Stimulated activated naive B cell treated with anti-CD40 and anti-IgM and Interleukin-4, amounts not matched to agents 10 μg/mL and 1 μg/mL and 100 μg/mL, for 72 hours (primary cell): ENCODE measurements around the gene HOXC12.

Experiments used
- ATAC-seq, 2 donors: fragments of 150-1000 bp; cut with Tn5 transposase; replicated peaks; 2 replicates each; pipeline ENCODE4 v1.10.0; 2021; ENCODE audit warnings: moderate library complexity in 1 of 2
- DNase-seq: peaks from one replicate; pipeline ENCODE4 v3.0.0; 2021
- H3K27ac Mint-ChIP-seq: one replicate; pipeline ENCODE4 v1.8.0; 2022; ENCODE audit warnings: mild to moderate bottlenecking, mixed read lengths
- H3K27me3 Mint-ChIP-seq, 2 donors: one replicate each; pipeline ENCODE4 v1.8.0; 2022; ENCODE audit warnings: mixed read lengths in 2 of 2
- H3K36me3 Mint-ChIP-seq, 2 donors: one replicate each; pipeline ENCODE4 v1.8.0; 2022; ENCODE audit warnings: mixed read lengths in 2 of 2, mild to moderate bottlenecking in 1 of 2
- H3K4me1 Mint-ChIP-seq, 2 donors: one replicate each; pipeline ENCODE4 v1.8.0; 2022; ENCODE audit warnings: mixed read lengths in 2 of 2, mild to moderate bottlenecking in 1 of 2
- H3K4me3 Mint-ChIP-seq, 2 donors: one replicate each; pipeline ENCODE4 v1.8.0; 2022; ENCODE audit warnings: mild to moderate bottlenecking in 2 of 2, mixed read lengths in 2 of 2, moderate library complexity in 1 of 2
- H3K9me3 Mint-ChIP-seq, 2 donors: one replicate each; pipeline ENCODE4 v1.8.0; 2022; ENCODE audit warnings: mixed read lengths in 2 of 2, mild to moderate bottlenecking in 1 of 2

The HOXC12 gene

GRCh38 chr12:53984901-53985691 lies 30.4 kb downstream of the HOXC12 start, which contains the start of gene HOXC10:
Gene HOXC10, plus strand, starts transcription at chr12:53985146. Its CDS starts 114 bp downstream, at chr12:53985260.
- Mint-ChIP-seq H3K36me3 (peaks cover 5 to 11% of the 10 kb centered on the region in 2 donors), H3K27me3 (peaks cover 83 to 95% of the 10 kb centered on the region in 2 donors), H3K27ac (peak within 1 kb of the TSS; percentile 93), H3K4me1 (peaks cover 22 to 51% of the 10 kb centered on the region in 2 donors), H3K4me3 (peak within 1 kb of the TSS; percentile 53 to 68), H3K9me3 (peaks cover 0 to 2% of the 10 kb centered on the region in 2 donors)
- no peak for ATAC-seq
- DNase-seq = no peak

- no peak for ATAC-seq
- H3K9me3 Mint-ChIP-seq = peaks cover 0 to 2% of the 10 kb centered on the region in 2 donors
- peaks cover 83 to 95% of the 10 kb centered on the region in 2 donors for H3K27me3 Mint-ChIP-seq
- H3K36me3 Mint-ChIP-seq = peaks cover 5 to 11% of the 10 kb centered on the region in 2 donors
- DNase-seq = no peak
- H3K4me1 Mint-ChIP-seq = peaks cover 26 to 54% of the 10 kb centered on the region in 2 donors
- H3K4me3 Mint-ChIP-seq = peak overlapping the region; percentile 53 to 68
- H3K27ac Mint-ChIP-seq = peak overlapping the region; percentile 93
Observed at GRCh38 chr12:53985692-53985993, 30.9 kb downstream of the HOXC12 start.

GRCh38 chr12:53985994-53986685 lies 31.4 kb downstream of the HOXC12 start:
- Mint-ChIP-seq H3K9me3 (peaks cover 0 to 2% of the 10 kb centered on the region in 2 donors), H3K27me3 (peaks cover 82 to 95% of the 10 kb centered on the region in 2 donors), H3K4me1 (peaks cover 26 to 51% of the 10 kb centered on the region in 2 donors), H3K27ac (peak overlapping the region; percentile 59), H3K4me3 (peak overlapping the region in 1 of 2 donors; percentile 52), H3K36me3 (peaks cover 5 to 11% of the 10 kb centered on the region in 2 donors)
- ATAC-seq (no peak), DNase-seq (no peak)

- no peak for ATAC-seq
- peaks cover 0 to 2% of the 10 kb centered on the region in 2 donors for H3K9me3 Mint-ChIP-seq
- peaks cover 5 to 11% of the 10 kb centered on the region in 2 donors for H3K36me3 Mint-ChIP-seq
- peaks cover 26 to 51% of the 10 kb centered on the region in 2 donors for H3K4me1 Mint-ChIP-seq
- no peak for DNase-seq
- H3K27ac Mint-ChIP-seq = peak overlapping the region; percentile 69
- H3K27me3 Mint-ChIP-seq = peaks cover 81 to 95% of the 10 kb centered on the region in 2 donors
- H3K4me3 Mint-ChIP-seq = no peak overlapping the region
Observed at GRCh38 chr12:53986686-53987483, 32.2 kb downstream of the HOXC12 start.

GRCh38 chr12:53987787-53988230 lies 33.1 kb downstream of the HOXC12 start:
- Mint-ChIP-seq H3K4me3 (no peak overlapping the region), H3K27ac (no peak overlapping the region), H3K9me3 (peaks cover 0 to 2% of the 10 kb centered on the region in 2 donors), H3K36me3 (peaks cover 5 to 11% of the 10 kb centered on the region in 2 donors), H3K4me1 (peaks cover 26 to 51% of the 10 kb centered on the region in 2 donors), H3K27me3 (peaks cover 85 to 96% of the 10 kb centered on the region in 2 donors)
- ATAC-seq = no peak
- DNase-seq = no peak

- peaks cover 0 to 2% of the 10 kb centered on the region in 2 donors for H3K9me3 Mint-ChIP-seq
- no peak overlapping the region for H3K4me3 Mint-ChIP-seq
- peaks cover 82 to 95% of the 10 kb centered on the region in 2 donors for H3K27me3 Mint-ChIP-seq
- ATAC-seq (no peak), DNase-seq (no peak)
- H3K36me3 Mint-ChIP-seq = peaks cover 3 to 11% of the 10 kb centered on the region in 2 donors
- peak overlapping the region; percentile 34 for H3K27ac Mint-ChIP-seq
- H3K4me1 Mint-ChIP-seq = peaks cover 26 to 53% of the 10 kb centered on the region in 2 donors
Observed at GRCh38 chr12:53988541-53989226, 34.0 kb downstream of the HOXC12 start.

GRCh38 chr12:53989227-53990113 lies 34.8 kb downstream of the HOXC12 start:
- DNase-seq (no peak), ATAC-seq (no peak)
- peaks cover 84 to 97% of the 10 kb centered on the region in 2 donors for H3K27me3 Mint-ChIP-seq
- no peak overlapping the region for H3K4me3 Mint-ChIP-seq
- H3K36me3 Mint-ChIP-seq = peaks cover 4 to 15% of the 10 kb centered on the region in 2 donors
- H3K9me3 Mint-ChIP-seq = peaks cover 3% of the 10 kb centered on the region in 2 donors
- H3K27ac Mint-ChIP-seq = no peak overlapping the region
- H3K4me1 Mint-ChIP-seq = peaks cover 31 to 56% of the 10 kb centered on the region in 2 donors

GRCh38 chr12:53990311-53991076 lies 35.8 kb downstream of the HOXC12 start:
- H3K9me3 Mint-ChIP-seq = peaks cover 3% of the 10 kb centered on the region in 2 donors
- H3K27me3 Mint-ChIP-seq = peaks cover 83 to 98% of the 10 kb centered on the region in 2 donors
- H3K36me3 Mint-ChIP-seq = peaks cover 3 to 6% of the 10 kb centered on the region in 2 donors
- no peak overlapping the region for H3K4me3 Mint-ChIP-seq
- ATAC-seq = no peak
- no peak for DNase-seq
- peaks cover 32 to 57% of the 10 kb centered on the region in 2 donors for H3K4me1 Mint-ChIP-seq
- peak overlapping the region; percentile 27 for H3K27ac Mint-ChIP-seq

- Mint-ChIP-seq H3K4me1 (peaks cover 34 to 58% of the 10 kb centered on the region in 2 donors), H3K36me3 (peaks cover 4 to 5% of the 10 kb centered on the region in 2 donors), H3K4me3 (no peak overlapping the region), H3K27me3 (peaks cover 86 to 98% of the 10 kb centered on the region in 2 donors), H3K9me3 (peaks cover 1 to 3% of the 10 kb centered on the region in 2 donors), H3K27ac (peak overlapping the region; percentile 32)
- ATAC-seq (no peak), DNase-seq (no peak)
Observed at GRCh38 chr12:53991077-53991460, 36.4 kb downstream of the HOXC12 start.

- ATAC-seq (no peak), DNase-seq (no peak)
- H3K27me3 Mint-ChIP-seq = peaks cover 82 to 98% of the 10 kb centered on the region in 2 donors
- H3K4me3 Mint-ChIP-seq = no peak overlapping the region
- peak overlapping the region; percentile 60 for H3K27ac Mint-ChIP-seq
- H3K36me3 Mint-ChIP-seq = peaks cover 4 to 5% of the 10 kb centered on the region in 2 donors
- H3K4me1 Mint-ChIP-seq = peaks cover 38 to 66% of the 10 kb centered on the region in 2 donors
- peaks cover 1 to 3% of the 10 kb centered on the region in 2 donors for H3K9me3 Mint-ChIP-seq
Observed at GRCh38 chr12:53992377-53992889, 37.7 kb downstream of the HOXC12 start.

- Mint-ChIP-seq H3K4me1 (peaks cover 40 to 70% of the 10 kb centered on the region in 2 donors), H3K27me3 (peaks cover 83 to 98% of the 10 kb centered on the region in 2 donors), H3K27ac (peak overlapping the region; percentile 91), H3K36me3 (peaks cover 4 to 5% of the 10 kb centered on the region in 2 donors), H3K9me3 (peaks cover 1 to 3% of the 10 kb centered on the region in 2 donors), H3K4me3 (peak overlapping the region; percentile 61 to 65)
- no peak for ATAC-seq
- DNase-seq = no peak
Observed at GRCh38 chr12:53993162-53994008, 38.7 kb downstream of the HOXC12 start.
